ENCODE measurements around the gene RAPGEF3. TPM values are rescaled to one million over a fixed set of nuclear protein-coding genes. Genes with fewer than 3 reads are reported as not detected.
A peak's percentile ranks its signal among the peaks of the same experiment; 100 is the strongest.

The RAPGEF3 gene
- total and polyA plus RNA-seq, 9 of the 15 experiments (the other 6 are each of a cell fraction or from before 2014, with no cell fraction given): 0.03 to 0.78 (median 0.37) TPM; not detected in 1

DNA sequence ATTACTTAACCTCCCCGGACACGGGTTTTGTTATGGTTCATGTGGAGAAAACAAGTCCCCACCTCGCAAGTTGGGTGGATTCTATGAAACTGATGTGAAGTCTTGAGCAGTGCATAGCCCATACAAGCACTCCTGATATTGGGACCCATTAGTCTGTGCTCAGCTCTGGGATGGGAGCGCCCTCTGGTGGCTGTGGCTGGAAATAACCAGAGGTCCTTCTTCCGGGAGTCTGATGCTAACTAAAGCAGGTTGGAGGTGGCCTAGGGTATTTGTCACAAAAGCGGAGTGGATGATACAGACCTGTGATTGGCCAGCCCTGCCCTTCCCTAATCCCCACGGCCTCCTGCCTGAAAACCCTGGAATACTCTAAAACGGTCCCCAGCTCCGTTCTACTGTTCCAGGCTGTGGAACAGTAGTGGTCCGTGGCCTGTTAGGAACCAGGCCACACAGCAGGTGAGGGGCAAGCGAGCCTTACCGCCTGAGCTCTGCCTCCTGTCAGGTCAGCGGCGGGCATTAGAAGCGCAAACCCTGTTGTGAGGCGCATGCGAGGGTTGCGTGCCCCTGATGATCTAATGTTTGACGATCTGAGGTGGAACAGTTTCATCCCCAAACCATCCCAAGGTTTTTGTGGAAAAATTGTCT lies 20.7 kb upstream of the RAPGEF3 start (continued):
- TF ChIP-seq, protein P1, sequence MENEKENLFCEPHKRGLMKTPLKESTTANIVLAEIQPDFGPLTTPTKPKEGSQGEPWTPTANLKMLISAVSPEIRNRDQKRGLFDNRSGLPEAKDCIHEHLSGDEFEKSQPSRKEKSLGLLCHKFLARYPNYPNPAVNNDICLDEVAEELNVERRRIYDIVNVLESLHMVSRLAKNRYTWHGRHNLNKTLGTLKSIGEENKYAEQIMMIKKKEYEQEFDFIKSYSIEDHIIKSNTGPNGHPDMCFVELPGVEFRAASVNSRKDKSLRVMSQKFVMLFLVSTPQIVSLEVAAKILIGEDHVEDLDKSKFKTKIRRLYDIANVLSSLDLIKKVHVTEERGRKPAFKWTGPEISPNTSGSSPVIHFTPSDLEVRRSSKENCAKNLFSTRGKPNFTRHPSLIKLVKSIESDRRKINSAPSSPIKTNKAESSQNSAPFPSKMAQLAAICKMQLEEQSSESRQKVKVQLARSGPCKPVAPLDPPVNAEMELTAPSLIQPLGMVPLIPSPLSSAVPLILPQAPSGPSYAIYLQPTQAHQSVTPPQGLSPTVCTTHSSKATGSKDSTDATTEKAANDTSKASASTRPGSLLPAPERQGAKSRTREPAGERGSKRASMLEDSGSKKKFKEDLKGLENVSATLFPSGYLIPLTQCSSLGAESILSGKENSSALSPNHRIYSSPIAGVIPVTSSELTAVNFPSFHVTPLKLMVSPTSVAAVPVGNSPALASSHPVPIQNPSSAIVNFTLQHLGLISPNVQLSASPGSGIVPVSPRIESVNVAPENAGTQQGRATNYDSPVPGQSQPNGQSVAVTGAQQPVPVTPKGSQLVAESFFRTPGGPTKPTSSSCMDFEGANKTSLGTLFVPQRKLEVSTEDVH (IDR thresholded peaks at IDR 0.05; ENCODE audit: low read depth, partially characterized antibody): no peak
- TF ChIP-seq ELF2 (CRISPR knock-in tag; IDR thresholded peaks at IDR 0.05): 0 out of 2 replicates have a peak, but pooled peaks have one; percentile 13
- no peak for TF ChIP-seq RFX5 (IDR thresholded peaks at IDR 0.05; ENCODE audit: low read depth, low read length)
- peak; percentile 41; the same call in 1 of the 2 replicates for TF ChIP-seq STAG1 (CRISPR knock-in tag; IDR thresholded peaks at IDR 0.05; ENCODE audit: borderline replicate concordance)
- TF ChIP-seq CCNT2 (IDR thresholded peaks at IDR 0.05; ENCODE audit: borderline replicate concordance, extremely low read depth, insufficient read length, low read depth, low read length): no peak
- TF ChIP-seq, protein P2, sequence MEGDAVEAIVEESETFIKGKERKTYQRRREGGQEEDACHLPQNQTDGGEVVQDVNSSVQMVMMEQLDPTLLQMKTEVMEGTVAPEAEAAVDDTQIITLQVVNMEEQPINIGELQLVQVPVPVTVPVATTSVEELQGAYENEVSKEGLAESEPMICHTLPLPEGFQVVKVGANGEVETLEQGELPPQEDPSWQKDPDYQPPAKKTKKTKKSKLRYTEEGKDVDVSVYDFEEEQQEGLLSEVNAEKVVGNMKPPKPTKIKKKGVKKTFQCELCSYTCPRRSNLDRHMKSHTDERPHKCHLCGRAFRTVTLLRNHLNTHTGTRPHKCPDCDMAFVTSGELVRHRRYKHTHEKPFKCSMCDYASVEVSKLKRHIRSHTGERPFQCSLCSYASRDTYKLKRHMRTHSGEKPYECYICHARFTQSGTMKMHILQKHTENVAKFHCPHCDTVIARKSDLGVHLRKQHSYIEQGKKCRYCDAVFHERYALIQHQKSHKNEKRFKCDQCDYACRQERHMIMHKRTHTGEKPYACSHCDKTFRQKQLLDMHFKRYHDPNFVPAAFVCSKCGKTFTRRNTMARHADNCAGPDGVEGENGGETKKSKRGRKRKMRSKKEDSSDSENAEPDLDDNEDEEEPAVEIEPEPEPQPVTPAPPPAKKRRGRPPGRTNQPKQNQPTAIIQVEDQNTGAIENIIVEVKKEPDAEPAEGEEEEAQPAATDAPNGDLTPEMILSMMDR (IDR thresholded peaks at IDR 0.05 in 2 of 3, conservative IDR thresholded peaks at IDR 0.05 in 1 of 3; ENCODE audit: insufficient read depth in 2 of 3, low read depth in 1 of 3, low read length in 3 of 3): peak; percentile 90 to 97 (median 95)
- TF ChIP-seq POLR2A (conservative IDR thresholded peaks at IDR 0.05): no peak
- peak; percentile 97 for TF ChIP-seq SMC3 (conservative IDR thresholded peaks at IDR 0.05; ENCODE audit: insufficient read depth, low read depth, low read length)
